Endothelial cell of umbilical vein (primary cell): Measurements from ENCODE around the gene GOLPH3L. TPM values are rescaled to one million over a fixed set of nuclear protein-coding genes. Genes with fewer than 3 reads are reported as not detected.

Experiments used
- BruUV-seq: library from RNA; stranded (reverse); fragments of 400-500 nt; replicated peaks from 2 replicates; lab custom pipeline; 2021; lab: Mats Ljungman, UMichigan
- CTCF ChIA-PET: fragments of 300-600, 350-600 bp; sonication (Branson Sonifier 250); formaldehyde crosslinking; loops from one replicate; lab custom pipeline; 2021; ENCODE audit warnings: antibody characterized with exemption, inconsistent platforms; lab: Charles Lee
- POLR2A ChIA-PET: fragments of 300-600, 350-600 bp; sonication (Branson Sonifier 250); formaldehyde crosslinking; loops from one replicate; lab custom pipeline; 2021; ENCODE audit warnings: antibody characterized with exemption, inconsistent platforms; lab: Charles Lee
- DNase-seq: peaks from one replicate; pipeline ENCODE4 v3.0.0-alpha.2; 2011; ENCODE audit warnings: low read depth, low spot score
- FAIRE-seq: peaks from 2 replicates; lab custom pipeline; 2011; peaks lifted over from hg19 to GRCh38; lab: Jason Lieb, UNC
- H2AFZ ChIP-seq: 2 replicates; pipeline ENCODE4 v1.6.0; 2012; ENCODE audit warnings: low read depth, low read length, control low read depth, inconsistent platforms
- H3K27ac ChIP-seq: 2 replicates; pipeline ENCODE4 v1.5.1; 2011; ENCODE audit warnings: low read depth, mild to moderate bottlenecking, control low read depth, low read length, moderate library complexity; ENCODE audit not compliant: insufficient read depth
- H3K27me3 ChIP-seq, 2 experiments: 2 replicates each; pipeline versions ENCODE4 v1.6.0 to v1.6.1; 2011; ENCODE audit warnings: low read length in 2 of 2, mixed read lengths in 1 of 2; ENCODE audit not compliant: control insufficient read depth in 2 of 2, insufficient read depth in 2 of 2
- H3K36me3 ChIP-seq, 2 experiments: 2 replicates in 1 of 2; 3 replicates in 1 of 2; pipeline ENCODE4 v1.5.1; 2011; ENCODE audit warnings: low read length in 2 of 2, mild to moderate bottlenecking in 1 of 2, moderate library complexity in 1 of 2; ENCODE audit not compliant: control insufficient read depth in 2 of 2, insufficient read depth in 2 of 2; ENCODE audit errors: extremely low read depth in 1 of 2
- H3K4me1 ChIP-seq: 3 replicates; pipeline ENCODE4 v1.5.1; 2011; ENCODE audit warnings: mild to moderate bottlenecking, low read length; ENCODE audit not compliant: control insufficient read depth, insufficient read depth; ENCODE audit errors: extremely low read depth
- H3K4me2 ChIP-seq: 2 replicates; pipeline ENCODE4 v1.6.1; 2011; ENCODE audit warnings: low read length, control low read depth, mixed read lengths; ENCODE audit not compliant: insufficient read depth
- H3K4me3 ChIP-seq, 3 experiments: fragments of 200-600 bp in 1 of 3; sonication (generic), shearing (Covaris generic) in 1 of 3; replicated peaks in 1 of 3; 2 replicates each; pipeline ENCODE4 v1.5.1; 2011 to 2016; ENCODE audit warnings: control low read depth in 3 of 3, low read length in 3 of 3, mild to moderate bottlenecking in 2 of 3, inconsistent platforms in 1 of 3, low read depth in 1 of 3, moderate library complexity in 1 of 3; ENCODE audit not compliant: insufficient read depth in 1 of 3
- H3K79me2 ChIP-seq: 2 replicates; pipeline ENCODE4 v1.6.0; 2012; ENCODE audit warnings: low read length, inconsistent platforms; ENCODE audit not compliant: control insufficient read depth, insufficient read depth
- H3K9ac ChIP-seq: replicated peaks from 2 replicates; pipeline ENCODE3; 2011; ENCODE audit warnings: low read length, control low read depth; ENCODE audit not compliant: insufficient read depth; ENCODE audit errors: extremely low read depth
- H3K9me1 ChIP-seq: replicated peaks from 3 replicates; pipeline ENCODE4 v1.6.0; 2011; ENCODE audit warnings: mild to moderate bottlenecking, low read length; ENCODE audit not compliant: control insufficient read depth, insufficient read depth; ENCODE audit errors: extremely low read depth
- H3K9me3 ChIP-seq: replicated peaks from 2 replicates; pipeline ENCODE4 v1.5.1; 2012; ENCODE audit warnings: low read length, inconsistent platforms; ENCODE audit not compliant: control insufficient read depth, insufficient read depth
- H4K20me1 ChIP-seq: replicated peaks from 2 replicates; pipeline ENCODE3; 2011; ENCODE audit warnings: mild to moderate bottlenecking, low read length; ENCODE audit not compliant: control insufficient read depth, insufficient read depth; ENCODE audit errors: extremely low read depth
- EZH2 ChIP-seq: IDR thresholded peaks from 2 replicates; pipeline ENCODE4 v1.6.1; 2012; ENCODE audit warnings: borderline replicate concordance, low read depth, mild to moderate bottlenecking, moderate library complexity, low read length, inconsistent platforms; ENCODE audit not compliant: severe bottlenecking
- FOS ChIP-seq: IDR thresholded peaks from 2 replicates; pipeline ENCODE4 v1.6.1; 2011; ENCODE audit warnings: mild to moderate bottlenecking, low read length, moderate library complexity, borderline replicate concordance; ENCODE audit not compliant: insufficient read depth
- GATA2 ChIP-seq: IDR thresholded peaks from 2 replicates; pipeline ENCODE4 v1.7.0; 2011; ENCODE audit warnings: low read depth, mild to moderate bottlenecking, moderate library complexity, mixed read lengths, low read length; ENCODE audit not compliant: insufficient read length, insufficient read depth
- JUN ChIP-seq: IDR thresholded peaks from 2 replicates; pipeline ENCODE4 v1.6.1; 2011; ENCODE audit warnings: borderline replicate concordance, low read depth; ENCODE audit not compliant: insufficient read length, insufficient read depth
- MYC ChIP-seq: IDR thresholded peaks from one replicate; pipeline ENCODE4 v1.6.1; 2011; ENCODE audit warnings: mild to moderate bottlenecking, low read depth, low read length
- POLR2A ChIP-seq: IDR thresholded peaks from 2 replicates; pipeline ENCODE4 v1.6.1; 2012; ENCODE audit warnings: low read depth, mild to moderate bottlenecking, control low read depth, low read length
- POLR2AphosphoS5 ChIP-seq: IDR thresholded peaks from 2 replicates; pipeline ENCODE4 v1.6.1; 2012; ENCODE audit warnings: low read depth, mild to moderate bottlenecking, control low read depth, low read length, moderate library complexity; ENCODE audit not compliant: insufficient read depth
- dilution Hi-C: fragments of 300-500 bp; cut with MboI; formaldehyde crosslinking; loops from one replicate; pipeline ENCODE4 v1.15.0; 2019; ENCODE audit warnings: low sequenced_read_pairs; ENCODE audit not compliant: extremely low pct_ligation_motif_present
- intact Hi-C: fragments of 100-400 bp; cut with micrococcal nuclease; formaldehyde crosslinking; loops from one replicate; pipeline ENCODE4 v1.10.0; 2022
- polyA plus RNA-seq, 4 experiments: library from polyadenylated mRNA; depleted of rRNA in 3 of 4; stranded (reverse) in 3 of 4; unstranded in 1 of 4; fragments of >200 nt; gene quantifications; 2 replicates each; pipeline versions ENCODE4 v1.2.1 to v1.2.3, GENCODE V29; 2011 to 2012; ENCODE audit warnings: missing spikeins in 1 of 4
- total RNA-seq: library from RNA; stranded (reverse); gene quantifications from 2 replicates; pipeline ENCODE4 v1.2.3, GENCODE V29; 2021
- TF ChIP-seq, protein P1 (sequence below): IDR thresholded peaks from 2 replicates; pipeline ENCODE4 v1.6.1; 2011; ENCODE audit not compliant: insufficient read depth, insufficient read length
- TF ChIP-seq, protein P2 (sequence below), 2 donors: IDR thresholded peaks; 1 replicate in 1 of 2; 2 replicates in 1 of 2; pipeline ENCODE4 v1.5.1; 2011; ENCODE audit warnings: low read length in 2 of 2, mild to moderate bottlenecking in 2 of 2, moderate library complexity in 2 of 2, control low read depth in 1 of 2, inconsistent platforms in 1 of 2, low read depth in 1 of 2; ENCODE audit not compliant: insufficient read depth in 1 of 2; ENCODE audit errors: extremely low read depth in 1 of 2

GOLPH3L gene
- total and polyA plus RNA-seq, 2 donors (not counting 3 experiments of a cell fraction or from before 2014, with no cell fraction given): 15.7 to 34.9 TPM

DNA sequence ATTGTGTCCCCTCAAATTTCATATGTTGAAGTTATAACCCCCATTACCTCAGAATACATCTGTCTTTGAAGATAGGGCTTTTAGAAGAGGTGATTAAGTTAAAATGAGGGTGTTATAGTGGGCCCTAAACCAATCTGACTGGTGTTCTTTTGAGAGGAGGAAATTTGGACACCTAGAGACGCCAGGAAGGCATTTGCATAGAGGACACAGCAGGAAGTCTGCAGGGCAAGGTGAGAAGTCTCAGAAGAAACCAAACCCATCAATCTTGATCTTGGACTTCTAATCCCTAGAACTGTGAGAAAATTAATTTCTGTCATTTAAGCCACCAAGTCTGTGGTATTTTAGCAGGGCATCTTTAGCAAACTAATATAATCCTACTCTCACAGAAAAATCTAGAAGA is 13.0 kb downstream of the GOLPH3L start:
- ChIA-PET POLR2A (no interaction called here), CTCF (interaction anchor here (0.6 to 1.7 kb wide), 3 partner anchors 9 to 129 kb away, joined by 3 to 6 read pairs (median 3); no protein-coding TSS in a partner anchor)
- Histone ChIP-seq H3K9ac (no peak overlapping the region), H3K4me3 (no peak overlapping the region), H3K27me3 (no peaks in the 10 kb centered on the region), H3K27ac (no peak overlapping the region), H3K9me3 (no peaks in the 10 kb centered on the region), H3K9me1 (no peaks in the 10 kb centered on the region), H4K20me1 (no peaks in the 10 kb centered on the region), H3K79me2 (peaks cover 9% of the 10 kb centered on the region), H3K4me2 (no peak overlapping the region), H3K4me1 (peaks cover 11% of the 10 kb centered on the region), H2AFZ (no peak overlapping the region), H3K36me3 (peaks cover 2 to 6% of the 10 kb centered on the region in 2 experiments)
- DNase-seq: no peak
- intact Hi-C loops (no loop called here), dilution Hi-C loops (no loop called here)
- no peak for FAIRE-seq
- TF ChIP-seq JUN: no peak
- no peak for TF ChIP-seq GATA2
- TF ChIP-seq POLR2AphosphoS5: no peak
- no peak for TF ChIP-seq FOS
- TF ChIP-seq MYC: no peak
- no peak for TF ChIP-seq POLR2A
- TF ChIP-seq, protein P1, sequence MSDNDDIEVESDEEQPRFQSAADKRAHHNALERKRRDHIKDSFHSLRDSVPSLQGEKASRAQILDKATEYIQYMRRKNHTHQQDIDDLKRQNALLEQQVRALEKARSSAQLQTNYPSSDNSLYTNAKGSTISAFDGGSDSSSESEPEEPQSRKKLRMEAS: no peak
- TF ChIP-seq, protein P2, sequence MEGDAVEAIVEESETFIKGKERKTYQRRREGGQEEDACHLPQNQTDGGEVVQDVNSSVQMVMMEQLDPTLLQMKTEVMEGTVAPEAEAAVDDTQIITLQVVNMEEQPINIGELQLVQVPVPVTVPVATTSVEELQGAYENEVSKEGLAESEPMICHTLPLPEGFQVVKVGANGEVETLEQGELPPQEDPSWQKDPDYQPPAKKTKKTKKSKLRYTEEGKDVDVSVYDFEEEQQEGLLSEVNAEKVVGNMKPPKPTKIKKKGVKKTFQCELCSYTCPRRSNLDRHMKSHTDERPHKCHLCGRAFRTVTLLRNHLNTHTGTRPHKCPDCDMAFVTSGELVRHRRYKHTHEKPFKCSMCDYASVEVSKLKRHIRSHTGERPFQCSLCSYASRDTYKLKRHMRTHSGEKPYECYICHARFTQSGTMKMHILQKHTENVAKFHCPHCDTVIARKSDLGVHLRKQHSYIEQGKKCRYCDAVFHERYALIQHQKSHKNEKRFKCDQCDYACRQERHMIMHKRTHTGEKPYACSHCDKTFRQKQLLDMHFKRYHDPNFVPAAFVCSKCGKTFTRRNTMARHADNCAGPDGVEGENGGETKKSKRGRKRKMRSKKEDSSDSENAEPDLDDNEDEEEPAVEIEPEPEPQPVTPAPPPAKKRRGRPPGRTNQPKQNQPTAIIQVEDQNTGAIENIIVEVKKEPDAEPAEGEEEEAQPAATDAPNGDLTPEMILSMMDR (IDR thresholded peaks at IDR 0.05; ENCODE audit: extremely low read depth in 1 of 2, insufficient read depth in 1 of 2, low read depth in 1 of 2, low read length in 2 of 2): no peak
- TF ChIP-seq EZH2: no peak
- BruUV-seq: no TSS peak
